ENCODE measurements around the gene DGAT2L6. TPM values are rescaled to one million over a fixed set of nuclear protein-coding genes. Genes with fewer than 3 reads are reported as not detected.

The DGAT2L6 gene
- polyA plus RNA-seq, 4 donors, result 0.09 to 0.19 TPM; not detected in 2

Other genes starting within 250 kb of the DGAT2L6 start
- gene AWAT2, start 127.5 kb upstream of the DGAT2L6 start, polyA plus RNA-seq (ENCODE audit: insufficient read length in 4 of 4), result not detected
- gene OTUD6A, start 115.0 kb upstream of the DGAT2L6 start, polyA plus RNA-seq (ENCODE audit: insufficient read length in 4 of 4), result under 1 TPM in 2 of 4 donors, not detected in 2; 0.09 TPM
- 100 to 1,000 TPM in 2 of 4 donors, 10 to 100 TPM in 2; 88.1 to 118 (median 98.3) TPM for gene IGBP1, start 44.0 kb upstream of the DGAT2L6 start, polyA plus RNA-seq (ENCODE audit: insufficient read length in 4 of 4)
- gene AWAT1, start 57.2 kb downstream of the DGAT2L6 start, polyA plus RNA-seq (ENCODE audit: insufficient read length in 4 of 4), result under 1 TPM in 2 of 4 donors, not detected in 2; 0.30 to 0.43 TPM
- under 1 TPM; 0.14 to 0.77 (median 0.34) TPM for gene P2RY4, start 82.7 kb downstream of the DGAT2L6 start, polyA plus RNA-seq (ENCODE audit: insufficient read length in 4 of 4)
- gene ARR3, start 90.9 kb downstream of the DGAT2L6 start, polyA plus RNA-seq (ENCODE audit: insufficient read length in 4 of 4), result 1 to 10 TPM in 2 of 4 donors, under 1 TPM in 2; 0.27 to 2.3 (median 0.90) TPM
- 1 to 10 TPM in 3 of 4 donors, under 1 TPM in 1; 0.72 to 1.2 (median 1.0) TPM for gene RAB41, start 104.7 kb downstream of the DGAT2L6 start, polyA plus RNA-seq (ENCODE audit: insufficient read length in 4 of 4)
- 10 to 100 TPM; 48.4 to 62.2 (median 52.6) TPM for gene PDZD11, start 112.4 kb downstream of the DGAT2L6 start, polyA plus RNA-seq (ENCODE audit: insufficient read length in 4 of 4)
- 10 to 100 TPM; 16.1 to 17.9 (median 16.7) TPM for gene KIF4A, start 112.6 kb downstream of the DGAT2L6 start, polyA plus RNA-seq (ENCODE audit: insufficient read length in 4 of 4)
- gene GDPD2, start 245.8 kb downstream of the DGAT2L6 start, polyA plus RNA-seq (ENCODE audit: insufficient read length in 4 of 4), result 1 to 10 TPM in 3 of 4 donors, under 1 TPM in 1; 0.95 to 1.7 (median 1.6) TPM

All from left renal cortex interstitium (tissue), 4 donors.